GM19239 (cell line): Measurements from ENCODE around the gene WNT9B.

Experiments used
- DNase-seq: peaks from one replicate; pipeline ENCODE4 v3.0.0; 2011; ENCODE audit warnings: low spot score; ENCODE audit not compliant: insufficient read length
- FAIRE-seq: peaks from 2 replicates; lab custom pipeline; 2011; peaks lifted over from hg19 to GRCh38; lab: Jason Lieb, UNC

The WNT9B gene

DNA sequence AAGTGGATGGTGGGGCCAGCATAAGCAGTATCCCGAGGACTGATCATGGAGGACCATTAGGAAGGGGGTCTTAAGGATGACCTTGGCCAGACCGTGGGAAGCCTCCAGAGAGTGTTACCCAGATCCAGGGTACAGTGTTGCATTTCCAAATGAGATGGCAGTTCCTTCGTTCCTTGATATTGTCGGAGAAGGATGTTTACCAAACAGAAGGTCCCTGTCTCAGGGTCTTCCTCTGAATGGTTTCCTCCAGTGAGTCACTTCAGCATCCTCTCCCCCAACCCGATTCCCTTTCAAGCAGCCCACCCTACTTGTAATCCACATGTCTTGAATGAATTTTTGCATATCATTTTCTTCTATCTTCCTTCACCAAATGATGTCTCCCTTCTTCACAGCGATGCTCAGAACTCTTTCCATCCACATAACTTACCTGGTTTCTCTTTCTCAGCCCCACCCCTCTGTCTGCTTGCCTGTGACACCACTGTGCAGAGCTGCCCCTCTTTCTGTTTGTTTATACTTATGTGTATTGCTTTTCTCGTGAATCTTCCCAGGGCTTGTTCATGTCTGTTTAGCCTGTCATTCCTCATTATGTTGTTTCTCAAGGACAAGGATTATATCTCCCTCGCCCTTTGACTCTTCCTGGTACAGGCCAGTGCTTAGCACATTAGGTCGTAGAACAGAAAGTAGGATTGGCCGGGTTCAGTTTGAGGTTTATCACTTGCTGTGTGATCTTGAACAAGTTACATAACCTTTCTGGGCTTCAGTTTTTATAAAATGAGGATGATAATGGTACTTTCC, 77.3 kb downstream of the WNT9B start:
- FAIRE-seq (no peak), DNase-seq (no peak)

GRCh38 chr17:46929413-46929812, 78.0 kb downstream of the WNT9B start:
- no peak for FAIRE-seq
- no peak for DNase-seq

DNA sequence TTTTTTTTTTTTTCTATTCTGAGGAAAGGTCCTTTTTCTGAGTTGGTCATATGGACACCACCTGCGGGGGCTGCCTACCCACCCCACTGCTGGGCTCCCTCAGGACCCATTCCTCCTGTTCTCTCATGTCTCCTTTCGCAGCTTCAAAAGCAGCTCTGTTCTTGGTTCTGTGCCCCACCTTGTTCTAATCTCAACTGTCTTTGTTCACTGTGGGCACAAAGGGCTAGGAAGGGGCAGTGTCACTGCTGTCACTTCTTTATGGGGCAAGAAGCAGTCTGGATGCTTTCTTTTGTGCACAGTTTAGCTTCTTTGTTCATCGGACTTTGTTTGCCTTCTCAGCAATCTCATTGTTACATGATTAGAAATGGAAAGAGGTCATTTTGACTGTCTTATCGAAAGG, 78.7 kb downstream of the WNT9B start:
- no peak for DNase-seq
- no peak for FAIRE-seq

DNA sequence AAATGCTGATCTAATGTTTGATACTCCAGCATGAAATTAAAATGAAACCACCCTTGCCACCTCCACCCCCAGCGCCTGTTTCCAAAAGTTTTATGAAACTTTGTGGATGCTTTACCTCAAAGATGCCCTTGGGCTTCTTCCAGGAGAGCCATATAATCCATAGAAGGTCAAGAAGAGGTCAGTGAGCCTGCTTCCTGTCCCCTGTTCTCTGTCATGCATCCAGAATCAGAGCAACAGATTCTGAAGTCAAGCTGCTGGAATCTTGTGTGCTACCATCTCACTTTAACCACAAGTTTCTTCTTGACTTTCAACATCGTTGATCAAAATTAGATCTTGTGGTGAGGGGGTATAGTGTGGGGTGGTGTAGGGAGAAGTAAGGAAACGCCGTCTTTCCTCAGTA, 80.2 kb downstream of the WNT9B start:
- DNase-seq (no peak), FAIRE-seq (no peak)

GRCh38 chr17:46935658-46936266, 84.4 kb downstream of the WNT9B start:
- no peak for FAIRE-seq
- no peak for DNase-seq
